HepG2 (cell line): ENCODE measurements around the gene ERCC6L2. TPM values are rescaled to one million over a fixed set of nuclear protein-coding genes. Genes with fewer than 3 reads are reported as not detected.
A peak's percentile ranks its signal among the peaks of the same experiment; 100 is the strongest.

Experiments
- ATAC-seq: fragments of 200-7000 bp; cut with Tn5 transposase; 3 replicates; pipeline ENCODE4 v1.9.1; 2020; ENCODE audit warnings: mild to moderate bottlenecking, moderate library complexity
- BruUV-seq: library from RNA; stranded (reverse); fragments of 400-500 nt; replicated peaks from 2 replicates; lab custom pipeline; 2021; lab: Mats Ljungman, UMichigan
- CTCF ChIA-PET: fragments of 300-600 bp; formaldehyde crosslinking; extraction: SDS; loops from one replicate; lab custom pipeline; 2021; ENCODE audit warnings: low total read pairs, inconsistent platforms, low intra/inter-chr PET ratio; lab: Yijun Ruan, JAX
- POLR2A ChIA-PET: fragments of 350-600 bp; sonication (Branson Sonifier 250); formaldehyde crosslinking; loops from one replicate; lab custom pipeline; 2020; ENCODE audit warnings: antibody characterized with exemption, inconsistent platforms; lab: Yijun Ruan, JAX
- DNase-seq: peaks from one replicate; pipeline ENCODE4 v3.0.0-alpha.2; 2015; ENCODE audit warnings: low spot score
- FAIRE-seq: peaks from 3 replicates; lab custom pipeline; 2011; peaks lifted over from hg19 to GRCh38; lab: Jason Lieb, UNC
- H2AFZ ChIP-seq: one replicate; pipeline ENCODE4 v1.6.1; 2011; ENCODE audit warnings: low read length, inconsistent platforms
- H3K27ac ChIP-seq: fragments of 300-600 bp; 3 replicates; pipeline ENCODE4 v1.8.0; 2011; ENCODE audit warnings: mixed run types, mild to moderate bottlenecking, mixed read lengths, low read length, inconsistent platforms; ENCODE audit not compliant: insufficient read depth; ENCODE audit errors: extremely low read length
- H3K27me3 ChIP-seq, 2 experiments: fragments of 200-600 bp in 1 of 2; 2 replicates in 1 of 2; 3 replicates in 1 of 2; pipeline versions ENCODE4 v1.6.0 to v1.8.0; 2011; ENCODE audit warnings: low read length in 2 of 2, mild to moderate bottlenecking in 2 of 2, moderate library complexity in 2 of 2, inconsistent platforms in 1 of 2; ENCODE audit not compliant: insufficient read depth in 2 of 2, control insufficient read depth in 1 of 2
- H3K36me3 ChIP-seq, 2 experiments: fragments of 200-600 bp in 1 of 2; replicated peaks in 1 of 2; 2 replicates in 1 of 2; 3 replicates in 1 of 2; pipeline versions ENCODE4 v1.5.1 to v1.8.0; 2011; ENCODE audit warnings: low read length in 2 of 2, inconsistent platforms in 1 of 2; ENCODE audit not compliant: insufficient read depth in 2 of 2, control insufficient read depth in 1 of 2
- H3K4me1 ChIP-seq: 2 replicates; pipeline ENCODE4 v1.5.1; 2012; ENCODE audit warnings: low read length, inconsistent platforms; ENCODE audit not compliant: insufficient read depth
- H3K4me2 ChIP-seq: 2 replicates; pipeline ENCODE4 v1.6.0; 2011; ENCODE audit warnings: low read depth, low read length, inconsistent platforms
- H3K4me3 ChIP-seq, 3 experiments: fragments of 200-600 bp in 1 of 3; sonication (generic), shearing (Covaris generic) in 1 of 3; replicated peaks in 1 of 3; 2 replicates each; pipeline ENCODE4 v1.5.1; 2011 to 2016; ENCODE audit warnings: low read length in 3 of 3, inconsistent platforms in 2 of 3, low read depth in 2 of 3, mild to moderate bottlenecking in 2 of 3, control low read depth in 1 of 3, mixed read lengths in 1 of 3; ENCODE audit not compliant: insufficient read depth in 1 of 3
- H3K79me2 ChIP-seq: one replicate; pipeline ENCODE4 v1.6.1; 2011; ENCODE audit warnings: low read length, inconsistent platforms; ENCODE audit not compliant: insufficient read depth
- H3K9ac ChIP-seq: 2 replicates; pipeline ENCODE4 v1.6.0; 2011; ENCODE audit warnings: mild to moderate bottlenecking, low read depth, low read length, inconsistent platforms; ENCODE audit not compliant: insufficient read depth
- H3K9me3 ChIP-seq: 2 replicates; pipeline ENCODE4 v1.5.1; 2012; ENCODE audit warnings: mild to moderate bottlenecking, low read length
- H4K20me1 ChIP-seq: 2 replicates; pipeline ENCODE4 v1.6.0; 2011; ENCODE audit warnings: inconsistent platforms, mild to moderate bottlenecking, low read length, moderate library complexity; ENCODE audit not compliant: insufficient read depth
- BORCS8-MEF2B ChIP-seq: sonication (generic); formaldehyde crosslinking; IDR thresholded peaks from 2 replicates; pipeline ENCODE4 v1.8.0; 2022; ENCODE audit warnings: mild to moderate bottlenecking, missing genetic modification reagents
- CEBPB ChIP-seq: IDR thresholded peaks from 2 replicates; pipeline ENCODE4 v1.6.1; 2011; ENCODE audit warnings: low read depth, low read length, improper control_type of control experiment, borderline replicate concordance
- HNRNPL ChIP-seq: fragments of 200-400 bp; formaldehyde crosslinking; IDR thresholded peaks from 2 replicates; pipeline ENCODE4 v1.6.1; 2017; ENCODE audit warnings: mild to moderate bottlenecking, low read depth, low read length
- KLF11 ChIP-seq: IDR thresholded peaks from 2 replicates; pipeline ENCODE4 v1.6.1; 2016; ENCODE audit warnings: missing compliant biosample characterization
- MAFG ChIP-seq: sonication (generic); formaldehyde crosslinking; IDR thresholded peaks from 2 replicates; pipeline ENCODE4 v1.5.1; 2020; ENCODE audit warnings: mild to moderate bottlenecking, missing genetic modification reagents
- MAFK ChIP-seq, 2 experiments: IDR thresholded peaks in 1 of 2; conservative IDR thresholded peaks in 1 of 2; 2 replicates each; pipeline ENCODE4 v1.6.1; 2011; ENCODE audit warnings: improper control_type of control experiment in 2 of 2, low read length in 2 of 2
- TBP ChIP-seq: sonication (generic); formaldehyde crosslinking; IDR thresholded peaks from 2 replicates; pipeline ENCODE4 v1.5.0; 2020; ENCODE audit warnings: missing genetic modification reagents
- TCF12 ChIP-seq, 2 experiments: fragments of 450-650 bp in 1 of 2; sonication (generic) in 1 of 2; formaldehyde crosslinking in 1 of 2; IDR thresholded peaks; 2 replicates each; pipeline versions ENCODE4 v1.6.1 to v1.8.0; 2017 to 2022; ENCODE audit warnings: antibody characterized with exemption in 1 of 2, mild to moderate bottlenecking in 1 of 2, missing genetic modification reagents in 1 of 2, moderate library complexity in 1 of 2
- THAP11 ChIP-seq: IDR thresholded peaks from 2 replicates; pipeline ENCODE4 v1.6.1; 2016; ENCODE audit warnings: missing biosample characterization, missing genetic modification reagents
- TOPORS ChIP-seq: sonication (generic); formaldehyde crosslinking; IDR thresholded peaks from 2 replicates; pipeline ENCODE4 v1.8.0; 2023; ENCODE audit warnings: mild to moderate bottlenecking, missing genetic modification reagents
- ZBTB21 ChIP-seq: sonication (generic); formaldehyde crosslinking; IDR thresholded peaks from 2 replicates; pipeline ENCODE4 v1.4.0; 2020; ENCODE audit warnings: missing genetic modification reagents
- ZNF382 ChIP-seq: sonication (generic); formaldehyde crosslinking; IDR thresholded peaks from 2 replicates; pipeline ENCODE4 v1.5.0; 2020; ENCODE audit warnings: missing genetic modification reagents, mild to moderate bottlenecking, borderline replicate concordance
- ZNF441 ChIP-seq: sonication (generic); formaldehyde crosslinking; IDR thresholded peaks from 2 replicates; pipeline ENCODE4 v1.7.0; 2021; ENCODE audit warnings: missing genetic modification reagents, borderline replicate concordance
- ZNF609 ChIP-seq: sonication (generic); formaldehyde crosslinking; IDR thresholded peaks from 2 replicates; pipeline ENCODE4 v1.4.0; 2020; ENCODE audit warnings: mild to moderate bottlenecking, missing genetic modification reagents, borderline replicate concordance
- WGBS: methylation state at CpG from one replicate; pipeline ENCODE4 v1.1.6; 2017; ENCODE audit warnings: low lambda C conversion rate; 5-methylcytosine and 5-hydroxymethylcytosine counted together
- in situ Hi-C: cut with HindIII; loops from 2 replicates; pipeline ENCODE4 v1.10.0; 2017; ENCODE audit warnings: low pct_unique_long_range_greater_than_20kb; ENCODE audit not compliant: extremely low pct_ligation_motif_present
- intact Hi-C: fragments of 100-400 bp; cut with micrococcal nuclease; formaldehyde crosslinking; loops from one replicate; pipeline ENCODE4 v1.10.0; 2022; ENCODE audit not compliant: unreplicated experiment
- polyA plus RNA-seq, 8 experiments: library from polyadenylated mRNA; depleted of rRNA in 3 of 8; stranded (reverse) in 7 of 8; unstranded in 1 of 8; fragments of >200 nt; fragmentation: Illumina TruSeq in 4 of 8; extraction: Trizol in 4 of 8; gene quantifications; 2 replicates each; pipeline versions ENCODE4 v1.2.1 to v1.2.3, GENCODE V29; 2011 to 2016; ENCODE audit warnings: low read depth in 4 of 8, missing spikeins in 1 of 8, mixed read lengths in 1 of 8; ENCODE audit not compliant: insufficient read depth in 1 of 8
- total RNA-seq, 5 experiments: library from RNA; depleted of rRNA; stranded (reverse); fragments of >200 nt; fragmentation: Illumina TruSeq; extraction: Trizol; gene quantifications; 2 replicates each; pipeline ENCODE4 v1.2.3, GENCODE V29; 2016; ENCODE audit warnings: low read depth in 1 of 5

The ERCC6L2 gene
- total and polyA plus RNA-seq, 2 of the 13 experiments (the other 11 are each of a cell fraction or from before 2014, with no cell fraction given): 13.4 to 45.9 TPM

- in situ Hi-C loops: no loop called here
- ChIA-PET CTCF (no interaction called here), POLR2A (interaction anchor here (2.1 kb wide), 1 partner anchor 16 kb away, joined by 17 read pairs; the partner anchor contains the start of gene ERCC6L2)
- Histone ChIP-seq H4K20me1 (no peaks in the 10 kb centered on the region), H3K79me2 (peaks cover 63% of the 10 kb centered on the region), H2AFZ (no peak overlapping the region), H3K36me3 (0 out of 5 replicates have a peak, but pooled peaks cover 0 to 12% of the 10 kb centered on the region in 2 experiments), H3K27ac (no peak overlapping the region), H3K9ac (no peak overlapping the region), H3K27me3 (no peaks in the 10 kb centered on the region), H3K4me1 (no peaks in the 10 kb centered on the region), H3K4me2 (no peak overlapping the region), H3K9me3 (no peaks in the 10 kb centered on the region), H3K4me3 (no peak overlapping the region)
- TF ChIP-seq MAFK (conservative IDR thresholded peaks at IDR 0.05 in 1 of 2, IDR thresholded peaks at IDR 0.05 in 1 of 2; ENCODE audit: low read length in 2 of 2): peak in 1 of 2 experiments; percentile 51; a peak in 1 of 4 replicates
- no peak for TF ChIP-seq ZBTB21 (CRISPR knock-in tag)
- no peak for TF ChIP-seq MAFG (CRISPR knock-in tag)
- 0 out of 2 replicates have a peak, but pooled peaks have one; percentile 5 for TF ChIP-seq CEBPB
- TF ChIP-seq TCF12 (IDR thresholded peaks at IDR 0.05): no peak
- no peak for TF ChIP-seq TCF12 (CRISPR knock-in tag; IDR thresholded peaks at IDR 0.05)
- DNase-seq (no peak), ATAC-seq (no peak), FAIRE-seq (no peak)
- WGBS: 96% methylated on average over 8 of the region's 8 CpGs
- TSS peak; percentile 7 for BruUV-seq
- intact Hi-C loops: no loop called here
These were observed 15.7 kb downstream of the ERCC6L2 start for GRCh38 chr9:95891067-95891671.

- in situ Hi-C loops: no loop called here
- no peaks in the 10 kb centered on the region for H3K4me1 ChIP-seq
- H4K20me1 ChIP-seq: no peaks in the 10 kb centered on the region
- H3K9me3 ChIP-seq: no peaks in the 10 kb centered on the region
- no peak overlapping the region for H3K4me2 ChIP-seq
- no peak overlapping the region for H2AFZ ChIP-seq
- no peak overlapping the region for H3K27ac ChIP-seq
- H3K79me2 ChIP-seq: peaks cover 64% of the 10 kb centered on the region
- ATAC-seq: no peak
- H3K4me3 ChIP-seq: no peak overlapping the region
- no peak for FAIRE-seq
- 98% methylated on average over 2 of the region's 2 CpGs for WGBS
- no TSS peak for BruUV-seq
- no peak overlapping the region for H3K9ac ChIP-seq
- DNase-seq: no peak
- ChIA-PET POLR2A (interaction anchor here (0.8 kb wide), 1 partner anchor 17 kb away, joined by 3 read pairs; the partner anchor contains the start of gene ERCC6L2), CTCF (no interaction called here)
- no peaks in the 10 kb centered on the region for H3K27me3 ChIP-seq
- 0 out of 5 replicates have a peak, but pooled peaks cover 0 to 9% of the 10 kb centered on the region in 2 experiments for H3K36me3 ChIP-seq
- intact Hi-C loops: no loop called here
- TF ChIP-seq KLF11 (CRISPR knock-in tag) (no peak), HNRNPL (no peak), TBP (CRISPR knock-in tag) (no peak), BORCS8-MEF2B (CRISPR knock-in tag) (no peak), ZNF609 (no peak), THAP11 (no peak), ZNF441 (CRISPR knock-in tag) (no peak), TOPORS (CRISPR knock-in tag) (no peak), ZNF382 (CRISPR knock-in tag) (no peak)
These were observed 17.2 kb downstream of the ERCC6L2 start for GRCh38 chr9:95892690-95893089.
